Esophagus squamous epithelium (tissue), 4 donors: ENCODE data around the gene TNNC1.

Experiments used
- POLR2A ChIP-seq, 4 donors: fragments of 450-650 bp; IDR thresholded peaks; one replicate each; pipeline ENCODE4 v1.6.1; 2017; ENCODE audit warnings: antibody characterized with exemption in 4 of 4, mild to moderate bottlenecking in 4 of 4, moderate library complexity in 3 of 4
- TF ChIP-seq, protein P1 (sequence below), 6 experiments: fragments of 450-650 bp in 4 of 6; fragments of 200-600 bp in 2 of 6; sonication (generic) in 2 of 6; IDR thresholded peaks; one replicate each; pipeline ENCODE4 v1.5.1; 2016 to 2019; ENCODE audit warnings: antibody characterized with exemption in 6 of 6, mild to moderate bottlenecking in 4 of 6, moderate library complexity in 4 of 6

DNA sequence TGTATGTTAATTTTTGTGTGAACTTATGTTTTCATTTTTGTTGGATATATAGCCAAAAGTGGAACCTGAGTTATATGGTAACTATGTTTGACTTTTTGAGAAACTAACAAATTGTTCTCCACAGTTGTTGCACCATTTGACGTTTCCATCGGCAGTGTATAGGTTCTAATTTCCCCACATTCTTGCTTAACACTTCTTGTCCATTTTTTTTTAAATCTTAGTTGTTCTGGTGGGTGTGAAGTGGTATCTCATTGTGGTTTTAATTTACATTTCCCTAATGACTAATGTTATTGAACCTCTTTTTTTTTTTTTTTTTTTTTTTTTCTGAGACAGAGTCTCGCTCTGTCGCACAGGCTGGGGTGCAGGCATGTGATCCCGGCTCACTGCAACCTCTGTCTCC is 9.6 kb upstream of the TNNC1 start:
- TF ChIP-seq, protein P1, sequence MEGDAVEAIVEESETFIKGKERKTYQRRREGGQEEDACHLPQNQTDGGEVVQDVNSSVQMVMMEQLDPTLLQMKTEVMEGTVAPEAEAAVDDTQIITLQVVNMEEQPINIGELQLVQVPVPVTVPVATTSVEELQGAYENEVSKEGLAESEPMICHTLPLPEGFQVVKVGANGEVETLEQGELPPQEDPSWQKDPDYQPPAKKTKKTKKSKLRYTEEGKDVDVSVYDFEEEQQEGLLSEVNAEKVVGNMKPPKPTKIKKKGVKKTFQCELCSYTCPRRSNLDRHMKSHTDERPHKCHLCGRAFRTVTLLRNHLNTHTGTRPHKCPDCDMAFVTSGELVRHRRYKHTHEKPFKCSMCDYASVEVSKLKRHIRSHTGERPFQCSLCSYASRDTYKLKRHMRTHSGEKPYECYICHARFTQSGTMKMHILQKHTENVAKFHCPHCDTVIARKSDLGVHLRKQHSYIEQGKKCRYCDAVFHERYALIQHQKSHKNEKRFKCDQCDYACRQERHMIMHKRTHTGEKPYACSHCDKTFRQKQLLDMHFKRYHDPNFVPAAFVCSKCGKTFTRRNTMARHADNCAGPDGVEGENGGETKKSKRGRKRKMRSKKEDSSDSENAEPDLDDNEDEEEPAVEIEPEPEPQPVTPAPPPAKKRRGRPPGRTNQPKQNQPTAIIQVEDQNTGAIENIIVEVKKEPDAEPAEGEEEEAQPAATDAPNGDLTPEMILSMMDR (IDR thresholded peaks at IDR 0.05): no peak
- no peak for TF ChIP-seq POLR2A (IDR thresholded peaks at IDR 0.05)
